Ectodermal cell (in vitro differentiated cells): ENCODE results near the gene CD59. TPM values are rescaled to one million over a fixed set of nuclear protein-coding genes. Genes with fewer than 3 reads are reported as not detected.

ENCODE experiments used
- H3K27ac ChIP-seq: 2 replicates; pipeline ENCODE4 v1.7.0; 2013; ENCODE audit warnings: mild to moderate bottlenecking, low read depth, low read length; ENCODE audit not compliant: insufficient read depth, poor library complexity, severe bottlenecking
- H3K27me3 ChIP-seq: 2 replicates; pipeline ENCODE4 v1.7.0; 2013; ENCODE audit warnings: mild to moderate bottlenecking, low read length; ENCODE audit not compliant: insufficient read depth, control insufficient read depth, poor library complexity, severe bottlenecking
- H3K36me3 ChIP-seq: one replicate; pipeline ENCODE4 v1.7.0; 2013; ENCODE audit warnings: low read length; ENCODE audit not compliant: control insufficient read depth, insufficient read depth
- H3K4me1 ChIP-seq: one replicate; pipeline ENCODE4 v1.7.0; 2013; ENCODE audit warnings: low read length; ENCODE audit not compliant: control insufficient read depth, insufficient read depth
- H3K4me3 ChIP-seq: 2 replicates; pipeline ENCODE4 v1.7.0; 2013; ENCODE audit warnings: low read depth, low read length, control low read depth; ENCODE audit not compliant: insufficient read depth
- H3K9me3 ChIP-seq: 2 replicates; pipeline ENCODE4 v1.7.0; 2013; ENCODE audit warnings: mild to moderate bottlenecking, low read length, moderate library complexity; ENCODE audit not compliant: control insufficient read depth
- WGBS, 2 experiments: methylation state at CpG; one replicate each; pipeline ENCODE4 v1.1.7; 2013; ENCODE audit warnings: missing lambda C conversion rate in 2 of 2; 5-methylcytosine and 5-hydroxymethylcytosine counted together
- polyA plus RNA-seq, 4 experiments: library from polyadenylated mRNA; stranded (reverse); fragments of 50-300 nt; gene quantifications; one replicate each; pipeline ENCODE4 v1.2.3, GENCODE V29; 2013

The CD59 gene
- polyA plus RNA-seq (2013, experiment 1 of 4): 93.9 TPM
- 88.8 TPM for polyA plus RNA-seq (2013, experiment 2 of 4)
- polyA plus RNA-seq (2013, experiment 3 of 4): 74.3 TPM
- 82.8 TPM for polyA plus RNA-seq (2013, experiment 4 of 4)

- H3K27ac ChIP-seq: no peak within 1 kb of the TSS
- peaks cover 18% of the 10 kb centered on the region for H3K4me1 ChIP-seq
- H3K36me3 ChIP-seq: no peaks in the 10 kb centered on the region
- 1 to 2% methylated on average over 48 of the region's 48 CpGs for WGBS, 2 experiments
- H3K9me3 ChIP-seq: no peaks in the 10 kb centered on the region
- H3K4me3 ChIP-seq: peak within 1 kb of the TSS; percentile 74
- peaks cover 16% of the 10 kb centered on the region for H3K27me3 ChIP-seq
Observed at GRCh38 chr11:33736148-33736812, at the start of gene CD59. TSS of gene CD59 (minus strand) at chr11:33736423. CDS start at chr11:33722445, 13,978 bp downstream.

GRCh38 chr11:33785609-33786008, 49.4 kb upstream of the CD59 start:
- no peaks in the 10 kb centered on the region for H3K9me3 ChIP-seq
- H3K27ac ChIP-seq: no peak overlapping the region
- WGBS, 2 experiments: 80 to 88% methylated on average over 1 to 3 of the region's 3 CpGs
- no peaks in the 10 kb centered on the region for H3K36me3 ChIP-seq
- no peak overlapping the region for H3K4me3 ChIP-seq
- peaks cover under 1% of the 10 kb centered on the region for H3K4me1 ChIP-seq
- no peaks in the 10 kb centered on the region for H3K27me3 ChIP-seq

GRCh38 chr11:33779849-33780528, 43.8 kb upstream of the CD59 start:
- Histone ChIP-seq H3K9me3 (no peaks in the 10 kb centered on the region), H3K27ac (no peak overlapping the region), H3K27me3 (peaks cover 16% of the 10 kb centered on the region), H3K36me3 (no peaks in the 10 kb centered on the region), H3K4me1 (peaks cover 24% of the 10 kb centered on the region), H3K4me3 (no peak overlapping the region)
- WGBS, 2 experiments: 65 to 68% methylated on average over 7 of the region's 7 CpGs

GRCh38 chr11:33778675-33779074, 42.5 kb upstream of the CD59 start:
- WGBS, 2 experiments: 51 to 58% methylated on average over 5 of the region's 5 CpGs
- H3K36me3 ChIP-seq: no peaks in the 10 kb centered on the region
- no peak overlapping the region for H3K4me3 ChIP-seq
- H3K27ac ChIP-seq: no peak overlapping the region
- H3K4me1 ChIP-seq: peaks cover 24% of the 10 kb centered on the region
- peaks cover 24% of the 10 kb centered on the region for H3K27me3 ChIP-seq
- no peaks in the 10 kb centered on the region for H3K9me3 ChIP-seq

- WGBS, 2 experiments: 84 to 85% methylated on average over 9 of the region's 9 CpGs
- Histone ChIP-seq H3K36me3 (no peaks in the 10 kb centered on the region), H3K9me3 (no peaks in the 10 kb centered on the region), H3K4me3 (no peak overlapping the region), H3K27me3 (peaks cover 31% of the 10 kb centered on the region), H3K4me1 (peaks cover 24% of the 10 kb centered on the region), H3K27ac (no peak overlapping the region)
Observed at GRCh38 chr11:33777906-33778305, 41.7 kb upstream of the CD59 start.

- Histone ChIP-seq H3K9me3 (no peaks in the 10 kb centered on the region), H3K27ac (no peak overlapping the region), H3K4me1 (peaks cover 24% of the 10 kb centered on the region), H3K4me3 (no peak overlapping the region), H3K36me3 (no peaks in the 10 kb centered on the region), H3K27me3 (peaks cover 35% of the 10 kb centered on the region)
- WGBS, 2 experiments: 93 to 100% methylated on average over 1 of the region's 1 CpG
Observed at GRCh38 chr11:33775832-33776470, 39.7 kb upstream of the CD59 start.

GRCh38 chr11:33775467-33775807, 39.2 kb upstream of the CD59 start:
- no peak overlapping the region for H3K4me3 ChIP-seq
- H3K27ac ChIP-seq: no peak overlapping the region
- peaks cover 35% of the 10 kb centered on the region for H3K27me3 ChIP-seq
- H3K9me3 ChIP-seq: no peaks in the 10 kb centered on the region
- WGBS, 2 experiments: 71 to 83% methylated on average over 6 to 7 of the region's 7 CpGs
- peaks cover 22% of the 10 kb centered on the region for H3K4me1 ChIP-seq
- H3K36me3 ChIP-seq: no peaks in the 10 kb centered on the region

GRCh38 chr11:33774736-33775466, 38.7 kb upstream of the CD59 start:
- 5 to 6% methylated on average over 23 of the region's 23 CpGs for WGBS, 2 experiments
- peaks cover 35% of the 10 kb centered on the region for H3K27me3 ChIP-seq
- H3K4me1 ChIP-seq: peaks cover 16% of the 10 kb centered on the region
- H3K36me3 ChIP-seq: no peaks in the 10 kb centered on the region
- H3K27ac ChIP-seq: no peak overlapping the region
- no peaks in the 10 kb centered on the region for H3K9me3 ChIP-seq
- peak overlapping the region; percentile 98 for H3K4me3 ChIP-seq

- Histone ChIP-seq H3K27ac (no peak within 1 kb of the TSS), H3K9me3 (no peaks in the 10 kb centered on the region), H3K27me3 (peaks cover 35% of the 10 kb centered on the region), H3K4me1 (peaks cover 12% of the 10 kb centered on the region), H3K4me3 (peak within 1 kb of the TSS; percentile 98), H3K36me3 (no peaks in the 10 kb centered on the region)
- WGBS, 2 experiments: 0% methylated on average over 64 of the region's 64 CpGs
Observed at GRCh38 chr11:33773987-33774735, 37.9 kb upstream of the CD59 start, which contains the start of gene FBXO3. TSS of gene FBXO3 (minus strand) at chr11:33774520. CDS start at chr11:33774497, 23 bp downstream.
